Gastroesophageal sphincter (tissue), 4 donors: Measurements from ENCODE around the gene INSL6. TPM values are rescaled to one million over a fixed set of nuclear protein-coding genes. Genes with fewer than 3 reads are reported as not detected.

ENCODE experiments used
- ATAC-seq: fragments of 150-250 bp; one replicate; pipeline ENCODE4 v1.9.1; 2016; ENCODE audit warnings: mild to moderate bottlenecking, moderate library complexity
- H3K27ac ChIP-seq, 4 donors: fragments of 200-600 bp; sonication (generic) in 3 of 4; 1 replicate in 3 of 4; 2 replicates in 1 of 4; pipeline ENCODE4 v1.5.1; 2016 to 2019
- H3K27me3 ChIP-seq: fragments of 200-600 bp; sonication (generic); one replicate; pipeline ENCODE4 v1.5.1; 2019
- H3K36me3 ChIP-seq, 2 donors: fragments of 200-600 bp; sonication (generic); one replicate each; pipeline ENCODE4 v1.5.1; 2019; ENCODE audit warnings: control low read depth in 1 of 2
- H3K4me1 ChIP-seq, 3 donors: fragments of 200-600 bp; sonication (generic); 1 replicate in 2 of 3; 2 replicates in 1 of 3; pipeline ENCODE4 v1.5.1; 2016 to 2019; ENCODE audit warnings: control low read depth in 2 of 3
- H3K4me3 ChIP-seq, 2 donors: fragments of 200-600 bp; sonication (generic); one replicate each; pipeline ENCODE4 v1.5.1; 2019; ENCODE audit warnings: mild to moderate bottlenecking in 1 of 2, moderate library complexity in 1 of 2
- H3K9me3 ChIP-seq, 3 donors: fragments of 200-600 bp; sonication (generic); one replicate each; pipeline ENCODE4 v1.5.1; 2017 to 2019; ENCODE audit warnings: control low read depth in 2 of 3
- CTCF ChIP-seq, 4 experiments: fragments of 200-600 bp in 2 of 4; fragments of 450-650 bp in 2 of 4; sonication (generic) in 1 of 4; IDR thresholded peaks; one replicate each; pipeline ENCODE4 v1.5.1; 2017 to 2019; ENCODE audit warnings: antibody characterized with exemption in 4 of 4, mild to moderate bottlenecking in 2 of 4, moderate library complexity in 2 of 4
- EP300 ChIP-seq: sonication (generic); formaldehyde crosslinking; IDR thresholded peaks from one replicate; pipeline ENCODE4 v1.6.1; 2017; ENCODE audit warnings: antibody characterized with exemption, mild to moderate bottlenecking
- POLR2A ChIP-seq, 2 donors: fragments of 450-650 bp; IDR thresholded peaks; one replicate each; pipeline ENCODE4 v1.6.1; 2017; ENCODE audit warnings: antibody characterized with exemption in 2 of 2, mild to moderate bottlenecking in 2 of 2, moderate library complexity in 1 of 2
- POLR2AphosphoS5 ChIP-seq: sonication (generic); formaldehyde crosslinking; IDR thresholded peaks from one replicate; pipeline ENCODE4 v1.6.1; 2017; ENCODE audit warnings: antibody characterized with exemption
- WGBS, 2 donors: methylation state at CpG; one replicate each; pipeline ENCODE4 v1.1.5; 2018; ENCODE audit warnings: low coverage in 1 of 2; 5-methylcytosine and 5-hydroxymethylcytosine counted together
- total RNA-seq, 4 donors: library from RNA; depleted of rRNA; stranded (reverse); fragments of >200 nt; gene quantifications; one replicate each; pipeline ENCODE4 v1.1.0, GENCODE V29; 2016

Gene INSL6, protein sequence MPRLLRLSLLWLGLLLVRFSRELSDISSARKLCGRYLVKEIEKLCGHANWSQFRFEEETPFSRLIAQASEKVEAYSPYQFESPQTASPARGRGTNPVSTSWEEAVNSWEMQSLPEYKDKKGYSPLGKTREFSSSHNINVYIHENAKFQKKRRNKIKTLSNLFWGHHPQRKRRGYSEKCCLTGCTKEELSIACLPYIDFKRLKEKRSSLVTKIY
- not detected for total RNA-seq

DNA sequence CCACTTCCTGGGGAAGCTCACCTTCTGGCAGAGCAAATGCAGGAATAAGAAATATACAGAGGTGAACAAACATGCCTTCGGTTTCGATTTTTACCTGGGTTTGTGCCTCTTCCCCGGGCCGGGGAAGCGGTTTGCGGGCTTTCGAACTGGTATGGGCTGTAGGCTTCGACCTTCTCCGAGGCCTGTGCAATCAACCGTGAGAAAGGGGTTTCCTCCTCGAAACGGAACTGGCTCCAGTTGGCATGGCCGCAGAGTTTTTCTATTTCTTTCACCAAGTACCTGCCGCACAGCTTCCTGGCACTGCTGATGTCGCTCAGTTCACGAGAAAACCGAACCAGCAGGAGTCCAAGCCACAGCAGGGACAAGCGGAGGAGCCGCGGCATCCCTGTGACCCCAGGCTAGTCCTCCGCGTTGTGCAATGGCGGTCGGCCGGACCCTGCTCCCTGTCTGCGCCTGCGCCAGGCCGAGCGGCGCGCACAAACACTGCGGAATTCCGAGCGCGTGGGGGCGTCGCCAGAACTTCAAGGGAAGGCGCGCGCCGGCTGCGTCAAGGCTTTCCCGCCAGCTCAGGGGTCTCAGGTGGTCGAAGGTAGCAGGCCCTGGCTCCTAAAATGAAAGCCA, at the start of gene INSL6:
Gene INSL6, minus strand, starts transcription at position 420 of the 621 bp plus-strand sequence. Its CDS starts 37 bp downstream, at position 383.
- ATAC-seq = no peak
- TF ChIP-seq CTCF (IDR thresholded peaks at IDR 0.05) (no peak), POLR2AphosphoS5 (no peak), POLR2A (IDR thresholded peaks at IDR 0.05) (no peak), EP300 (no peak)

GRCh38 chr9:5231212-5231611, 45.8 kb upstream of the INSL6 start, which contains the start of gene INSL4:
INSL4 (plus strand) TSS chr9:5231419; CDS start chr9:5231524, 105 bp downstream.
- TF ChIP-seq CTCF (IDR thresholded peaks at IDR 0.05) = no peak
- no peak for TF ChIP-seq EP300
- no peak for TF ChIP-seq POLR2AphosphoS5
- TF ChIP-seq POLR2A (IDR thresholded peaks at IDR 0.05) = no peak
- Histone ChIP-seq H3K4me1 (no peaks in the 10 kb centered on the region), H3K27me3 (peaks cover 3% of the 10 kb centered on the region), H3K9me3 (peaks cover 0 to 5% (median 0%) of the 10 kb centered on the region in 3 donors), H3K4me3 (no peak within 1 kb of the TSS), H3K36me3 (no peaks in the 10 kb centered on the region), H3K27ac (no peak within 1 kb of the TSS)
- no peak for ATAC-seq
- 94 to 95% methylated on average over 2 of the region's 2 CpGs for WGBS, 2 donors

More for the DNA sequence above, at the start of gene INSL6:
- Histone ChIP-seq H3K27me3 (peaks cover 9% of the 10 kb centered on the region), H3K4me1 (no peaks in the 10 kb centered on the region), H3K9me3 (no peaks in the 10 kb centered on the region), H3K4me3 (no peak within 1 kb of the TSS), H3K36me3 (no peaks in the 10 kb centered on the region), H3K27ac (no peak within 1 kb of the TSS)
- 85 to 91% methylated on average over 13 of the region's 44 CpGs for WGBS, 2 donors

- Histone ChIP-seq H3K4me1 (no peaks in the 10 kb centered on the region), H3K36me3 (no peaks in the 10 kb centered on the region), H3K9me3 (peaks cover 0 to 12% (median 0%) of the 10 kb centered on the region in 3 donors), H3K27me3 (peaks cover 3% of the 10 kb centered on the region), H3K4me3 (no peak overlapping the region), H3K27ac (no peak overlapping the region)
- no peak for ATAC-seq
- TF ChIP-seq CTCF (IDR thresholded peaks at IDR 0.05) (no peak), EP300 (no peak), POLR2A (IDR thresholded peaks at IDR 0.05) (no peak), POLR2AphosphoS5 (no peak)
- WGBS, 2 donors = 61 to 81% methylated on average over 7 to 10 of the region's 10 CpGs
Measured at GRCh38 chr9:5230554-5230953, 45.1 kb upstream of the INSL6 start.

GRCh38 chr9:5205071-5205470, 19.6 kb upstream of the INSL6 start:
- ATAC-seq = no peak
- Histone ChIP-seq H3K27me3 (no peaks in the 10 kb centered on the region), H3K9me3 (no peaks in the 10 kb centered on the region), H3K27ac (no peak overlapping the region), H3K36me3 (no peaks in the 10 kb centered on the region), H3K4me1 (no peaks in the 10 kb centered on the region), H3K4me3 (no peak overlapping the region)
- TF ChIP-seq CTCF (IDR thresholded peaks at IDR 0.05) = no peak
- no peak for TF ChIP-seq EP300
- no peak for TF ChIP-seq POLR2AphosphoS5
- no peak for TF ChIP-seq POLR2A (IDR thresholded peaks at IDR 0.05)

DNA sequence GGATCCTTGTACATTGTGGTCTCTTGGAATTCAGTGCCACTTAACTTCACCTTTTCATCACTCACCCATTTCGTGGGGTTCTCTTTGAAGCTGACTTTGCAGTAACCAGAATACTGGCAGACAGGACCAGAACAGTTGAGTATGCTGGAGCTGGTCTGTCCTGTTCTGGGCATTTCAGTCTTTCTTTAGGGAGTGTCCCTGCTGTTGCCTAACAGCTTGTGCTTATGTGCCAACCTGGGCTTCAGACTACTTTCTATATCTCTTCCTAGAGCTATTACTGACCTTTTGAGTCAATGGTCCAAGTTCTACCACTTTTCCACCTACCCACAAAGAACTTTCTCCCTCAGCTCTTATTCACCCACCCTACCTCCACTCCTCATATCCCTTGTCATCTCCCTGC, 10.0 kb upstream of the INSL6 start:
- TF ChIP-seq EP300 = no peak
- TF ChIP-seq POLR2A (IDR thresholded peaks at IDR 0.05) = no peak
- TF ChIP-seq POLR2AphosphoS5 = no peak
- TF ChIP-seq CTCF (IDR thresholded peaks at IDR 0.05) = no peak
- Histone ChIP-seq H3K9me3 (no peaks in the 10 kb centered on the region), H3K27me3 (no peaks in the 10 kb centered on the region), H3K4me3 (no peak overlapping the region), H3K36me3 (no peaks in the 10 kb centered on the region), H3K4me1 (no peaks in the 10 kb centered on the region), H3K27ac (no peak overlapping the region)
- 57 to 80% methylated on average over 1 of the region's 1 CpG for WGBS, 2 donors
- no peak for ATAC-seq
